ENCODE results near the gene KLHL10. TPM values are rescaled to one million over a fixed set of nuclear protein-coding genes. Genes with fewer than 3 reads are reported as not detected.
"Not testable (repeated sequence)": the region's sequence is repeated elsewhere in the genome, so short reads cannot be mapped to it uniquely, and the experiment has no call there.

KLHL10 gene
- total RNA-seq, 8 experiments from 2014 or later = 0.20 to 0.77 (median 0.32) TPM

GRCh38 chr17:41870097-41870496, 32.5 kb downstream of the KLHL10 start:
- peaks cover 2% of the 10 kb centered on the region in 2 donors for H3K4me1 ChIP-seq (replicated peaks in 1 of 2)
- H3K27ac ChIP-seq = no peak overlapping the region
- 63 to 100% (median 90%) methylated on average over 1 to 2 of the region's 2 CpGs; no CpG with 5 or more reads in 5 of the 10 experiments for WGBS, 10 experiments
- no peak for ATAC-seq (replicated peaks in 6 of 8)
- in situ Hi-C loops (cut with MboI; ENCODE audit: low pct_unique_long_range_greater_than_20kb in 2 of 9, low sequenced_read_pairs in 9 of 9, unreplicated experiment in 9 of 9) = no loop called here
- no peak overlapping the region for H3K4me3 ChIP-seq

GRCh38 chr17:41870627-41871026, 33.0 kb downstream of the KLHL10 start:
- 73 to 100% (median 91%) methylated on average over 1 to 7 of the region's 7 CpGs for WGBS, 10 experiments
- no peak overlapping the region for H3K27ac ChIP-seq
- ATAC-seq (replicated peaks in 6 of 8) = no peak
- H3K4me1 ChIP-seq (replicated peaks in 1 of 2) = peaks cover under 1% of the 10 kb centered on the region in 2 donors
- no peak overlapping the region for H3K4me3 ChIP-seq
- in situ Hi-C loops (cut with MboI; ENCODE audit: low pct_unique_long_range_greater_than_20kb in 2 of 9, low sequenced_read_pairs in 9 of 9, unreplicated experiment in 9 of 9) = no loop called here

GRCh38 chr17:41871789-41872188, 34.2 kb downstream of the KLHL10 start:
- H3K27ac ChIP-seq = no peak overlapping the region
- H3K4me3 ChIP-seq = no peak overlapping the region
- in situ Hi-C loops (cut with MboI; ENCODE audit: low pct_unique_long_range_greater_than_20kb in 2 of 9, low sequenced_read_pairs in 9 of 9, unreplicated experiment in 9 of 9) = no loop called here
- no peak for ATAC-seq (replicated peaks in 6 of 8)
- H3K4me1 ChIP-seq (replicated peaks in 1 of 2) = no peaks in the 10 kb centered on the region
- WGBS, 10 experiments = 93 to 100% (median 100%) methylated on average over 1 to 6 of the region's 10 CpGs; no CpG with 5 or more reads in 6 of the 10 experiments

- ATAC-seq (replicated peaks in 6 of 8) = no peak
- Histone ChIP-seq H3K27ac (no peak overlapping the region), H3K4me3 (no peak overlapping the region), H3K4me1 (replicated peaks in 1 of 2) (no peaks in the 10 kb centered on the region)
- 88 to 100% (median 100%) methylated on average over 1 to 9 of the region's 10 CpGs; no CpG with 5 or more reads in 3 of the 10 experiments for WGBS, 10 experiments
- in situ Hi-C loops (cut with MboI; ENCODE audit: low pct_unique_long_range_greater_than_20kb in 2 of 9, low sequenced_read_pairs in 9 of 9, unreplicated experiment in 9 of 9) = no loop called here
These were observed 36.1 kb downstream of the KLHL10 start for GRCh38 chr17:41873559-41874292.

GRCh38 chr17:41874293-41874670, 36.7 kb downstream of the KLHL10 start:
- WGBS, 10 experiments = 83 to 100% (median 93%) methylated on average over 1 to 7 of the region's 9 CpGs; no CpG with 5 or more reads in 3 of the 10 experiments
- ATAC-seq (replicated peaks in 6 of 8); H3K27ac ChIP-seq; in situ Hi-C loops (cut with MboI; ENCODE audit: low pct_unique_long_range_greater_than_20kb in 2 of 9, low sequenced_read_pairs in 9 of 9, unreplicated experiment in 9 of 9); H3K4me1 ChIP-seq (replicated peaks in 1 of 2); H3K4me3 ChIP-seq: not testable (repeated sequence)

GRCh38 chr17:41880130-41880529, 42.5 kb downstream of the KLHL10 start:
- 90 to 100% (median 96%) methylated on average over 1 to 4 of the region's 4 CpGs; no CpG with 5 or more reads in 3 of the 10 experiments for WGBS, 10 experiments
- Histone ChIP-seq H3K27ac (no peak overlapping the region), H3K4me1 (replicated peaks in 1 of 2) (no peaks in the 10 kb centered on the region), H3K4me3 (no peak overlapping the region)
- no peak for ATAC-seq (replicated peaks in 6 of 8)
- in situ Hi-C loops (cut with MboI; ENCODE audit: low pct_unique_long_range_greater_than_20kb in 2 of 9, low sequenced_read_pairs in 9 of 9, unreplicated experiment in 9 of 9) = no loop called here

- Histone ChIP-seq H3K27ac (no peak overlapping the region), H3K4me1 (replicated peaks in 1 of 2) (no peaks in the 10 kb centered on the region), H3K4me3 (no peak overlapping the region)
- no peak for ATAC-seq (replicated peaks in 6 of 8)
- 71 to 100% (median 90%) methylated on average over 1 to 4 of the region's 6 CpGs; no CpG with 5 or more reads in 3 of the 10 experiments for WGBS, 10 experiments
- in situ Hi-C loops (cut with MboI; ENCODE audit: low pct_unique_long_range_greater_than_20kb in 2 of 9, low sequenced_read_pairs in 9 of 9, unreplicated experiment in 9 of 9) = no loop called here
These were observed 45.1 kb downstream of the KLHL10 start for GRCh38 chr17:41882756-41883155.

GRCh38 chr17:41885733-41886132, 48.1 kb downstream of the KLHL10 start:
- Histone ChIP-seq H3K27ac (no peak overlapping the region), H3K4me1 (replicated peaks in 1 of 2) (no peaks in the 10 kb centered on the region), H3K4me3 (no peak overlapping the region)
- peak in 4 of 8 experiments; percentile 12 to 69 (median 42) for ATAC-seq (replicated peaks in 6 of 8)
- WGBS, 10 experiments = 56 to 100% (median 96%) methylated on average over 1 to 3 of the region's 6 CpGs; no CpG with 5 or more reads in 4 of the 10 experiments
- in situ Hi-C loops (cut with MboI; ENCODE audit: low pct_unique_long_range_greater_than_20kb in 2 of 9, low sequenced_read_pairs in 9 of 9, unreplicated experiment in 9 of 9) = no loop called here

GRCh38 chr17:41888332-41888965, 50.8 kb downstream of the KLHL10 start:
- no peak for ATAC-seq (replicated peaks in 6 of 8)
- WGBS, 10 experiments = 90 to 100% (median 100%) methylated on average over 1 to 2 of the region's 6 CpGs; no CpG with 5 or more reads in 5 of the 10 experiments
- in situ Hi-C loops (cut with MboI; ENCODE audit: low pct_unique_long_range_greater_than_20kb in 2 of 9, low sequenced_read_pairs in 9 of 9, unreplicated experiment in 9 of 9) = no loop called here
- Histone ChIP-seq H3K4me3 (no peak overlapping the region), H3K27ac (no peak overlapping the region), H3K4me1 (replicated peaks in 1 of 2) (no peaks in the 10 kb centered on the region)

GRCh38 chr17:41891135-41892020, 53.8 kb downstream of the KLHL10 start:
- Histone ChIP-seq H3K27ac (no peak overlapping the region), H3K4me1 (replicated peaks in 1 of 2) (peaks cover 17 to 22% of the 10 kb centered on the region in 2 donors), H3K4me3 (no peak overlapping the region)
- in situ Hi-C loops (cut with MboI; ENCODE audit: low pct_unique_long_range_greater_than_20kb in 2 of 9, low sequenced_read_pairs in 9 of 9, unreplicated experiment in 9 of 9) = no loop called here
- ATAC-seq (replicated peaks in 6 of 8) = no peak
- WGBS, 10 experiments = 85 to 100% (median 100%) methylated on average over 1 to 7 of the region's 7 CpGs

GRCh38 chr17:41892021-41892376, 54.4 kb downstream of the KLHL10 start:
- 67 to 100% methylated on average over 1 of the region's 4 CpGs; no CpG with 5 or more reads in 8 of the 10 experiments for WGBS, 10 experiments
- H3K4me1 ChIP-seq (replicated peaks in 1 of 2) = peaks cover 19 to 25% of the 10 kb centered on the region in 2 donors
- H3K27ac ChIP-seq = no peak overlapping the region
- in situ Hi-C loops (cut with MboI; ENCODE audit: low pct_unique_long_range_greater_than_20kb in 2 of 9, low sequenced_read_pairs in 9 of 9, unreplicated experiment in 9 of 9) = no loop called here
- no peak for ATAC-seq (replicated peaks in 6 of 8)
- H3K4me3 ChIP-seq = no peak overlapping the region

GRCh38 chr17:41893384-41893783, 55.8 kb downstream of the KLHL10 start:
- WGBS, 10 experiments = 94 to 100% (median 100%) methylated on average over 1 to 3 of the region's 3 CpGs; no CpG with 5 or more reads in 4 of the 10 experiments
- ATAC-seq (replicated peaks in 6 of 8) = no peak

More at GRCh38 chr17:41893384-41893783, 55.8 kb downstream of the KLHL10 start:
- in situ Hi-C loops (cut with MboI; ENCODE audit: low pct_unique_long_range_greater_than_20kb in 2 of 9, low sequenced_read_pairs in 9 of 9, unreplicated experiment in 9 of 9) = no loop called here
- Histone ChIP-seq H3K4me1 (replicated peaks in 1 of 2) (peaks cover 19 to 25% of the 10 kb centered on the region in 2 donors), H3K4me3 (no peak overlapping the region), H3K27ac (no peak overlapping the region)

Data from motor neuron (in vitro differentiated cells).